ENCODE measurements around the gene ZNF672. TPM values are rescaled to one million over a fixed set of nuclear protein-coding genes. Genes with fewer than 3 reads are reported as not detected.
A peak's percentile ranks its signal among the peaks of the same experiment; 100 is the strongest.

The ZNF672 gene
- polyA plus RNA-seq, 3 donors from 2014 or later = 17.1 to 36.9 (median 29.3) TPM

DNA sequence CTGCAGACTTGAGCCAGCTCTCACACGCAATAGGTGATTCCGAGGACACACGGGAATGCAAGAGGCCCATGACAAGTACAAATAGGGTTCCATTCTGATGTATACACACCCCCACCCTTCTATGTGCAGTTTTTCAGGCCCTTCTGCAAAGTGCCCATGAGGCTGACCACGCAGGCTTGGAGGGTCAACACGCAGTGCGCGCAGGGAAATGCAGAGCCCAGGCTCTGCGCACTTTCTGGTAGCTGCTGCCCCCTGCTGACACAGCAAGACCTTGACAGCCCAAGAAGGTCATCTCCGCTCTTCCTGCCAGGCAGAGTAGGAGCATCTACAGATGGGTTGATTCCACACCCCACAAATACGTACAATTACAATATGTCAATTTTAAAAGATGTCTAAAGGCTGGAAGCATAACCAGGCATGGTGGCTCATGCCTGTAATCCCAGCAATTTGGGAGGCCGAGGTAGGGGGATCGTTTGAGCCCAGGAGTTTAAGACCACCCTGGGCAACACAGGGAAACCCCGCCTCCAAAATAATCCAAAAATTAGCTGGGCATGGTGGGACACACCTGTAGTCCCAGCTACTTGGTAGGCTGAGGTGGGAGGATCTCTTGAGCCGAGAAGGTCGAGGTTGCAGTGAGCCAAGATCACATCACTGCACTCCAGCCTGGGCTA lies 30.8 kb upstream of the ZNF672 start:
- Mint-ChIP-seq H3K9me3 (peaks cover 0 to 3% (median 0%) of the 10 kb centered on the region in 6 donors), H3K27me3 (ENCODE audit: low read depth in 3 of 3) (peaks cover 0 to 9% (median 3%) of the 10 kb centered on the region in 3 donors), H3K36me3 (peaks cover 5% of the 10 kb centered on the region in 3 donors), H3K4me3 (no peak overlapping the region), H3K27ac (no peak overlapping the region), H3K4me1 (peaks cover 10 to 14% of the 10 kb centered on the region in 2 donors)
- DNase-seq = peak in 2 of 3 donors; percentile 17 to 18

DNA sequence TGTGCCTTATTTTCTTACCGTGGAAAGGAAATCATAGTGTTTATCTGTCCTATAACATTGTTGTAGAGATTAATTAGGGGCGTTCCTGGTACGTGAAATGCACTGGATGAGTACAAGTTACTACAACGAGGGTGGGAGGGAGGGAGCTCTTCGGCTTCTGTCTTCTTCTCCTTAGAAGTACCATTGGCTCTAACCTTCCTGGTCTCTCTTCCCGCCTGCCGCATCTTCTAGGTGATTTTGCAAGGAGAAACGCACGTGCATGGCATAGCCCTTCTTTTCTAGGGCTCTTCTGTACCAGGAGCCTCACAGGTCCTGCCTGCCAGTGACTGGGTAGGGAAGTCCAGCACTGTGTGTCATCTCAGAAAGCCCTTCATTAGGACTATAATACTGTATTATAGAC lies 29.1 kb upstream of the ZNF672 start:
- H3K9me3 Mint-ChIP-seq = peaks cover 0 to 3% (median 0%) of the 10 kb centered on the region in 6 donors
- DNase-seq = no peak
- H3K36me3 Mint-ChIP-seq = peaks cover 11 to 18% (median 11%) of the 10 kb centered on the region in 3 donors
- H3K4me3 Mint-ChIP-seq = no peak overlapping the region
- H3K4me1 Mint-ChIP-seq = peaks cover 10 to 14% of the 10 kb centered on the region in 2 donors
- H3K27me3 Mint-ChIP-seq (ENCODE audit: low read depth in 3 of 3) = peaks cover 0 to 8% (median 1%) of the 10 kb centered on the region in 3 donors
- no peak overlapping the region for H3K27ac Mint-ChIP-seq

GRCh38 chr1:248810000-248810726 lies 27.9 kb upstream of the ZNF672 start:
- H3K4me1 Mint-ChIP-seq = peaks cover 4 to 6% of the 10 kb centered on the region in 2 donors

DNA sequence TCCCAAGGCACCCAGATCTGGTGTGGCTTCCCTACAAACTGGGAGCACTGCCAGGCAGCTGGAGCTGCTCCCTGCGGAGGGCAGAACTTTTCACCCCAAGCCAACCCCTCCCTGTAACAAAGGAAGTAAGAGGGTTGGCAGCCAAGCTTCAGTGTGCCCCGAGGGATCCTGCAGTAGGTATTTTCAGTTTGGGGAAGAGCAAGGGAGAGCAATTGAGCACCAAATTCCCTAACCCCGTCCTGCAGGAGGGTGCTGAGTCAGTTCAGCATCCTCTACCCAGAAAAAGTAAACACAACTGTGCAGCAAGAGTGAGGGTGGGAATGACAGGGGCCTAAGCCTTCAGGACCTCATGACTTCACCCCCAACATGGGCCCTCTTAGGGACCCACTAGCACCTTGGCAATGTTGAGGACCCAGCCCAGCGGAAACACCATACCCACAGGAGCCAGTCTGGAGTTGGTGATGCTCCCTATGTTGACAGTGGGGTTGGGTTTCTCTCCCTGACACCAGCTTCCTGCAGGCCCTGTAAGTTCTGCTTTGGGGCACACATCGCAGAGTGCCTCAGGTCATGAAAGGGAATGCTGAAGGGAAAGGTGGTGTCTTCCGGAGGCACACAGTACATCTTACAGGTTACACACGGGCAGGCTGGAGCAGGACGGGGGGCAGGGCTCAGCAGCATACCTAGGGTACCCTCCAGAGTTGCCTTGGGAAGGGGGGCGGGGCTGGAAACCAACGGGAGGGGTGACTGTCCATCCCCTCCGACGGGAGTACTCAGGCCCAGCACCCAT lies 27.1 kb upstream of the ZNF672 start:
- Mint-ChIP-seq H3K4me1 (peaks cover 0 to 4% of the 10 kb centered on the region in 2 donors), H3K9me3 (no peaks in the 10 kb centered on the region), H3K4me3 (no peak overlapping the region), H3K36me3 (peaks cover 18 to 33% (median 26%) of the 10 kb centered on the region in 3 donors), H3K27me3 (ENCODE audit: low read depth in 3 of 3) (peaks cover 0 to 3% (median 2%) of the 10 kb centered on the region in 3 donors), H3K27ac (peak overlapping the region in 1 of 6 donors; percentile 16)
- no peak for DNase-seq

More at GRCh38 chr1:248810000-248810726, 27.9 kb upstream of the ZNF672 start:
- H3K27ac Mint-ChIP-seq = peak overlapping the region in 4 of 6 donors; percentile 18 to 83 (median 38)
- H3K36me3 Mint-ChIP-seq = peaks cover 18 to 28% (median 20%) of the 10 kb centered on the region in 3 donors
- peaks cover 0 to 2% (median 0%) of the 10 kb centered on the region in 6 donors for H3K9me3 Mint-ChIP-seq
- H3K4me3 Mint-ChIP-seq = no peak overlapping the region
- no peak for DNase-seq
- H3K27me3 Mint-ChIP-seq (ENCODE audit: low read depth in 3 of 3) = peaks cover 0 to 3% (median 2%) of the 10 kb centered on the region in 3 donors

GRCh38 chr1:248811514-248812490 lies 26.2 kb upstream of the ZNF672 start:
- peaks cover 3 to 4% of the 10 kb centered on the region in 2 donors for H3K4me1 Mint-ChIP-seq
- DNase-seq = no peak
- peak overlapping the region in 3 of 6 donors; percentile 16 to 67 (median 17) for H3K27ac Mint-ChIP-seq
- no peaks in the 10 kb centered on the region for H3K9me3 Mint-ChIP-seq
- no peak overlapping the region for H3K4me3 Mint-ChIP-seq
- peaks cover 0 to 3% (median 2%) of the 10 kb centered on the region in 3 donors for H3K27me3 Mint-ChIP-seq (ENCODE audit: low read depth in 3 of 3)
- H3K36me3 Mint-ChIP-seq = peaks cover 18 to 36% (median 28%) of the 10 kb centered on the region in 3 donors

DNA sequence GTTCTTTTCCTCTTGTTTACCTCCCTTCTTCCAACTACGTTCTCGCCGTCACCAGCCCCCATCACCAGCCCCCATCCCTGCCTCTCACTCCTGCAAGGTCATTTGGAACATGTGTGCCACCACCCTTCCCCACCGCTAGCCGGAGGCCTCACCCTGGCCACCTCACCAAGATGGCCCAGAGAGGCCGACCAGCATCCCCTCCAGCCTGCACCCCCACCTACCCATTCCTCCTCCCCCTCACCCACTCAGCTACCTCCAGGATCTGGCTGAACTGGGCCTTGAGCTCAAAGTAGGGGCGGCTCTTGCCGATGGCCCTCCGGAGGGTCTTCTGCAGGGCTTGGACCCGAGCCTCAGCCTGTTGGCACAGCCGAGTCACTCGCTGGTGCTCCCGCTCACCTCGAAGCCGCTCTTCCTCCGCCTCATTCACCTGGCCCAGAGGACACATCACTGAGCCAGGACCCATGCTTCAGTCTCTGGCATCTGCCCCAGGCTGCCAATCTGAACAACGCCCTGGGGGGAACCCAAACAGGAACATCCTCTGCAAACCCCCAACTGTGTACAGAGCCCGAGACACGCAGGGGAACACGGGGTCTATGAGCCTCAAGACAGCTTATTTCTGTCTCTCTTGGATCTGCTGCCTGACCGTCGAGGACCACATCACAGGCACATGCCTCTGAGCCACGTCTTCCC lies 25.1 kb upstream of the ZNF672 start:
- Mint-ChIP-seq H3K4me1 (peaks cover 9 to 14% of the 10 kb centered on the region in 2 donors), H3K36me3 (peaks cover 18 to 36% (median 28%) of the 10 kb centered on the region in 3 donors), H3K9me3 (no peaks in the 10 kb centered on the region), H3K27me3 (ENCODE audit: low read depth in 3 of 3) (peaks cover 0 to 3% (median 2%) of the 10 kb centered on the region in 3 donors), H3K27ac (no peak overlapping the region), H3K4me3 (no peak overlapping the region)
- no peak for DNase-seq

- peaks cover 18 to 36% (median 28%) of the 10 kb centered on the region in 3 donors for H3K36me3 Mint-ChIP-seq
- no peaks in the 10 kb centered on the region for H3K9me3 Mint-ChIP-seq
- H3K4me3 Mint-ChIP-seq = no peak overlapping the region
- no peak for DNase-seq
- no peak overlapping the region for H3K27ac Mint-ChIP-seq
- H3K27me3 Mint-ChIP-seq (ENCODE audit: low read depth in 3 of 3) = peaks cover 0 to 3% (median 2%) of the 10 kb centered on the region in 3 donors
- H3K4me1 Mint-ChIP-seq = peaks cover 9 to 20% of the 10 kb centered on the region in 2 donors
These were observed 24.5 kb upstream of the ZNF672 start for GRCh38 chr1:248813546-248813945.

- Mint-ChIP-seq H3K36me3 (peaks cover 18 to 36% (median 28%) of the 10 kb centered on the region in 3 donors), H3K4me3 (no peak overlapping the region)
- DNase-seq = no peak
These were observed 23.7 kb upstream of the ZNF672 start for GRCh38 chr1:248814351-248814750.

DNA sequence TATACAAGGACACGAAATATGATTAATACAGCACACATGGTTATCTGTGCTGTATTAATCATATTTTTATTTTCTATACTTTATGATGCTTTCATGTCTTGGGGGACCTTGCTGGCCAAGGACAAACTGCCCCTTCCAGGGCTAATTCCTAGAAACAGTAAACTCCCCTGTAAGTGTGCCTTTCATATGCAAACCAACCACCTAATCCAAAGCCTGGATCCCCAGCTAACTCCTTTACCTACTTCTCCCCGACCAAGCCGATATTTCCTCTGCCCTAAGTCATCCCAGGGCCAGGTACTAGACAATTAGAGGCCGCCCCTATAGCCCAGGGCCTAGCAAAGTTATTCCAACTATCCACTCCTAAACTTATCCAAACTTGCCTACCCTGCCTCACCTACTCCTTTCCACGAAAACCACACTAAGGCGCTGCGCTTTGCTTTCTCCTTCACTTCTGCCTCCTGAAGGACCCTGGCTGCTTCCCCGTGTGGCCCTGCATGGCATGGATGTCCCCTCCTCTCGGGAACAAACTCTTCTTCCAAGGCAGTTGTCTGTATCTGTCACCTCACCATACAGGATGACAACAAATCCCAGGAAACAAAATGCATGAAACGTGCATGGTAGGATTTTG lies 22.5 kb upstream of the ZNF672 start:
- Mint-ChIP-seq H3K4me3 (no peak overlapping the region), H3K27me3 (ENCODE audit: low read depth in 3 of 3) (peaks cover 0 to 3% (median 2%) of the 10 kb centered on the region in 3 donors), H3K4me1 (peaks cover 21 to 40% of the 10 kb centered on the region in 2 donors), H3K36me3 (peaks cover 18 to 36% (median 28%) of the 10 kb centered on the region in 3 donors), H3K9me3 (no peaks in the 10 kb centered on the region), H3K27ac (peak overlapping the region in 3 of 6 donors; percentile 25 to 40 (median 30))
- DNase-seq = no peak

More at GRCh38 chr1:248814351-248814750, 23.7 kb upstream of the ZNF672 start:
- Mint-ChIP-seq H3K27ac (peak overlapping the region in 1 of 6 donors; percentile 42), H3K27me3 (ENCODE audit: low read depth in 3 of 3) (peaks cover 0 to 3% (median 2%) of the 10 kb centered on the region in 3 donors), H3K4me1 (peaks cover 15 to 28% of the 10 kb centered on the region in 2 donors), H3K9me3 (no peaks in the 10 kb centered on the region)

- peaks cover 16 to 35% (median 27%) of the 10 kb centered on the region in 3 donors for H3K36me3 Mint-ChIP-seq
- no peaks in the 10 kb centered on the region for H3K9me3 Mint-ChIP-seq
- no peak for DNase-seq
- H3K27me3 Mint-ChIP-seq (ENCODE audit: low read depth in 3 of 3) = peaks cover 0 to 3% (median 2%) of the 10 kb centered on the region in 3 donors
- peaks cover 28 to 47% of the 10 kb centered on the region in 2 donors for H3K4me1 Mint-ChIP-seq
- H3K4me3 Mint-ChIP-seq = no peak overlapping the region
- peak overlapping the region in 4 of 6 donors; percentile 15 to 88 (median 48) for H3K27ac Mint-ChIP-seq
These were observed 21.8 kb upstream of the ZNF672 start for GRCh38 chr1:248816042-248816851.

DNA sequence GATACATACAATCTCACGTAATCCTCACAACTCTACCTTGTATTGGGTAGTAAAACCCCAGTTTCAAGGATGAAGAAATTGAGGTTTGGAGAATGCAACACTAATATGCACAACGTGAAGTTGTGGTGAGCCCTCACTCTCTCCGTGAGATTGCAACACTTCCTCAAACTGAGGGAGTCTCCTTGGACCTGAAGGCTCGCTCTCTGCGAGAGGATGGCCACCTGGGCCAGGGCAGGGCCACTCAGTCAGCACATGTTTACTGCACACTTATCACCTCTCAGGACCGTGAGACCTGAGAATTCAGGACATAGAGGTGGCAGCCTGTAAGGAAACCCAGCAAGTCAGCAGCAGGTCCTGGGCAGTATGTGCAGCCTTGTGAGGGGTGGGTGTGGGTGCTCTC lies 21.0 kb upstream of the ZNF672 start:
- H3K36me3 Mint-ChIP-seq = peaks cover 13 to 32% (median 24%) of the 10 kb centered on the region in 3 donors
- H3K27me3 Mint-ChIP-seq (ENCODE audit: low read depth in 3 of 3) = peaks cover 0 to 2% (median 0%) of the 10 kb centered on the region in 3 donors
- no peak overlapping the region for H3K4me3 Mint-ChIP-seq
- peaks cover 31 to 56% of the 10 kb centered on the region in 2 donors for H3K4me1 Mint-ChIP-seq
- no peaks in the 10 kb centered on the region for H3K9me3 Mint-ChIP-seq
- H3K27ac Mint-ChIP-seq = peak overlapping the region in 2 of 6 donors; percentile 41 to 88
- DNase-seq = no peak

All from immature natural killer cell (primary cell).